22Rv1 (cell line): Measurements from ENCODE around the gene RXFP1.

Source experiments
- ZFX ChIP-seq: fragments of 450-650 bp; IDR thresholded peaks from 2 replicates; pipeline ENCODE4 v1.6.1; 2017; ENCODE audit warnings: antibody characterized with exemption, borderline replicate concordance
- TF ChIP-seq, protein P1 (sequence below): fragments of 450-650 bp; IDR thresholded peaks from 2 replicates; pipeline ENCODE4 v1.5.1; 2017; ENCODE audit warnings: mild to moderate bottlenecking

DNA sequence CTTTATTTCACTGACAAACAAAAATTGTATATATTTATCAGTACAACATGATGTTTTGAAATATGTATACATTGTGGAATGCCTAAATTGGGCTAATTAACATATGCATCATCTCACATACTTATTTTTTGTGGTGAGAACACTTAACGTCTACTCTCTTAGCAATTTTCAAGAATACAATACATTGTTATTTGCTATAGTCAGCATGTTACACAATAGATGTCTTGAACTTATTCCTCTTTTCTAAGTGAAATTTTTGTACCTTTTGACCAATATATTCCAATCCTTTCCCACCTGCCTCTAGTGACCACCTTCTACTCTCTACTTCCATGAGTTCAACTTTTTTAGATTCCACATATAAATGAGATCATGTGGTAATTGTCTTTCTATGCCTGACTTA, 114.9 kb downstream of the RXFP1 start:
- TF ChIP-seq, protein P1, sequence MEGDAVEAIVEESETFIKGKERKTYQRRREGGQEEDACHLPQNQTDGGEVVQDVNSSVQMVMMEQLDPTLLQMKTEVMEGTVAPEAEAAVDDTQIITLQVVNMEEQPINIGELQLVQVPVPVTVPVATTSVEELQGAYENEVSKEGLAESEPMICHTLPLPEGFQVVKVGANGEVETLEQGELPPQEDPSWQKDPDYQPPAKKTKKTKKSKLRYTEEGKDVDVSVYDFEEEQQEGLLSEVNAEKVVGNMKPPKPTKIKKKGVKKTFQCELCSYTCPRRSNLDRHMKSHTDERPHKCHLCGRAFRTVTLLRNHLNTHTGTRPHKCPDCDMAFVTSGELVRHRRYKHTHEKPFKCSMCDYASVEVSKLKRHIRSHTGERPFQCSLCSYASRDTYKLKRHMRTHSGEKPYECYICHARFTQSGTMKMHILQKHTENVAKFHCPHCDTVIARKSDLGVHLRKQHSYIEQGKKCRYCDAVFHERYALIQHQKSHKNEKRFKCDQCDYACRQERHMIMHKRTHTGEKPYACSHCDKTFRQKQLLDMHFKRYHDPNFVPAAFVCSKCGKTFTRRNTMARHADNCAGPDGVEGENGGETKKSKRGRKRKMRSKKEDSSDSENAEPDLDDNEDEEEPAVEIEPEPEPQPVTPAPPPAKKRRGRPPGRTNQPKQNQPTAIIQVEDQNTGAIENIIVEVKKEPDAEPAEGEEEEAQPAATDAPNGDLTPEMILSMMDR, result no peak
- TF ChIP-seq ZFX, result no peak
